Pons (tissue), 1 donor: ENCODE results near the gene TFPI.
A peak's percentile ranks its signal among the peaks of the same experiment; 100 is the strongest.

Experiments
- DNase-seq: peaks from one replicate; pipeline ENCODE4 v3.0.0-alpha.2; 2016; ENCODE audit warnings: low spot score

The TFPI gene

GRCh38 chr2:187461294-187462261 is 92.7 kb downstream of the TFPI start:
- no peak for DNase-seq

DNA sequence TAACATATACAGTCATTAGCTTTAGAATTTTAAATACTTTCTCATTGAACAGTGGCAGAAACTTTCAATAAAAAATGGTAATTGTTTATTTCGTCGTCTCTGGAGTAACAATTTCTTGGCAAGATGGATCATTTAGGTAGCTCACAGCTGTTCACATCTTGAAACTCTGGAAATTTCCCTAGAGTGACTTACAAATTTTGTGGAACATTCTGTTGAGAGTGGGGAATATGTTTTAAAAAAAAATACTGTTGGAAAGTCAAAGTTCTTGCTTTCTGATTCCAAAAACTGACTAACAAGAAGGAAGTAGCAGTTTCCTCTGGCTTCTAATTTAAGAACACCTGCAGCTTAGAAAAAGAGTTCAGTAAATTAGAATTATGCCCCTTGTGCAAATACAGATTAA is 95.0 kb downstream of the TFPI start:
- no peak for DNase-seq

DNA sequence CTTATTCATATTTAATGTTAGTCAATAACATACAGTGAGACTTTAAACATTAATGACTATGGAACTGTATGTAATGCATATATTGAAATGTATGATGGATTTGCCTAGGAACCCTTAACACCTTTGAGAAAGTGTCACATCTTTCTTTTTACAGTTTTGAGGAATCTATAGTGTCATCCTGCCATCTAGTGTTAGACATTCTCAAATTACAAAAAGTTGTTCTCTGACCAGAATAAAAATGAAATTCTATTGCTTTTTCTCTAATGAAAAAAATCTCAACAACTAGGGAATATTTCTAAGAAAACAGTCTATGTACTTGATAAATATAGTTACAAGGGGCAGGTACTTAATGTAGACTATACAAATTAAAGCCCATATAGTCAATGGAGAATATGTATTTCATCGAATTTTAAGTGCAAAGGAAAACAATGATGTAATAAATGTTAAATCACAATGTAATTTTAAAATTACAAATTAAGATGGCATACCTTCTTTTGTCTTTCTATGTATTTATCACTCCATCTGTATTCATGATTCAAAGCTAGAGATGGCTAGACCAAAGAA is 101.1 kb downstream of the TFPI start:
- DNase-seq = peak; percentile 57

DNA sequence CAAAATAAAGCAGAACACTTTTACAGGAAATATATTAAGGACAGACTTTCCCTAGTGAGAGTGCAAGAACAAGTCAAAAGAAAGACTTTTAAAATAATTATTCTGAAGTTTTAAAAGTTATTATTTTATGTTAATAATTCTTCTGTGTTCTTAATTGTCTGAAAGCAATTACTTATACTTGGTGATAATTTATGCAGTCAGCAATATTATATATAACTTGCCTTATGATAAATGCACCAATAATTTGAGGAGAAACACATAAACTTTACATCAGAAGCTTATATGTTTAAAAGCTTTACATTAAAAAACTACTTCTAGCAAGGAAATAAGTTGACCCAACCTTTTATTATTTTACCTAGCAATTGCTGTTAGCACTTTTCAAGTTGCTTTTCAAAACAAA is 102.7 kb downstream of the TFPI start:
- no peak for DNase-seq

GRCh38 chr2:187447336-187447735 is 106.9 kb downstream of the TFPI start:
- no peak for DNase-seq

GRCh38 chr2:187446711-187447110 is 107.5 kb downstream of the TFPI start:
- DNase-seq = no peak

DNA sequence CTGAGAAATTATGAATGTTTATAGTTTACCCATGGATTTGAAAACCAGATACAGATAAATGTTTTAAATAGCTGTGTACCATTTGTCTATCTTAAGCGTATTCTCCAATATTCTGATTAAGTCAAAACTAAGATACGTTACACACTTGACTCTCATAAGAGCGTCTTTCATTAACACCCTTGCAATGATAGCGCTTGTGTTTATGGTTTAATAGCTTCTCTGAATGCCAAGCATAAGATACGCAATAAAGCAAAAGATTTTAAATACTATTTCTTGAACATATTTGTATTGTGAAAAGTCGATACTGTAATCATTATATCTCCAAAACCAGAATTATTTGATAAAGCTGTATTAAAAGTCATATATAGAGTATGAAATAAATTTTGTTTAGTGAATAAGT is 109.2 kb downstream of the TFPI start:
- DNase-seq = no peak

- no peak for DNase-seq
These were observed 111.5 kb downstream of the TFPI start for GRCh38 chr2:187442778-187443177.

GRCh38 chr2:187442378-187442777 is 111.9 kb downstream of the TFPI start:
- DNase-seq = no peak

GRCh38 chr2:187440101-187440675 is 114.0 kb downstream of the TFPI start:
- no peak for DNase-seq

DNA sequence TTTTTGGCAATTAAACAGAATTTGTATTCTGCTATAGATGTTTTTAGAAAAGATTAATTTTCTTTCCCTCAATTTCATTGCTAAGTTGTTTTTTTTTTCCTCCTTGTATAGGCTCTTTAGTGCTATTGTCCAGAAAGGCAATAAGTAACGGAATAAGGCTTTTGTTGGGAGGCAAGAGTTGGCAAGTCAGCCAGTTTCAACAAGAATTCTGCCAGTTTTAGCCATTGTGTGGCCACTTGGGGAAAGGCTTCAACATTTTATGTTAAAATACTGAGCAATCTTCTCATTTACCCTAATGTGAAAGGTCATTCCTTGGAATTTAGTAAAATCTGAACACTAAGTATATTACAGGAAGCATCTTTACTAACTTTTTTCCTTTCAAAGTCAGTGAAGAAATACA is 115.8 kb downstream of the TFPI start:
- DNase-seq = peak; percentile 74

- DNase-seq = no peak
These were observed 118.5 kb downstream of the TFPI start for GRCh38 chr2:187435756-187436155.

- no peak for DNase-seq
These were observed 119.2 kb downstream of the TFPI start for GRCh38 chr2:187435078-187435477.

DNA sequence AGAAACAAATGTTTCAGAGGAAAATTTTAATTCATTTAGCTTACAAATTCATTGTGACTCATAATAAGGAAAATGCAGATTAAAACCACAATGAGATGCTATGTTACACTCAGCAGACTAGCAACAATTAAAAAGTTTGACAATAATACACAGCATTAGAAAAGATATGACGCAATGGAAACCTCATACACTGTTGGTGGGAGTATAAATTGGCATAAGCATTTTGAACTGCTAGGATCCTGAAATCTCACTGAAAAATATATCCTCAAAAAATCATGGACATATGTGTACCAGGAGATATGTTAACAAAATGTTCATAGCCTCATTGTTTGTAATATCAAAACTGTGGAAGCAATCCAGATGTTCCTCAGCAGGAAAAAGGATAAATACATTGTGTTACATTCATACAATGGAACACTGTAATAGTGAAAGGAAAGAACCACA is 119.9 kb downstream of the TFPI start:
- peak; percentile 59 for DNase-seq

GRCh38 chr2:187431911-187432310 is 122.3 kb downstream of the TFPI start:
- DNase-seq = no peak

- no peak for DNase-seq
These were observed 124.2 kb downstream of the TFPI start for GRCh38 chr2:187429989-187430388.

GRCh38 chr2:187424146-187424545 is 130.1 kb downstream of the TFPI start:
- DNase-seq = no peak

GRCh38 chr2:187422282-187422681 is 132.0 kb downstream of the TFPI start:
- DNase-seq = no peak

DNA sequence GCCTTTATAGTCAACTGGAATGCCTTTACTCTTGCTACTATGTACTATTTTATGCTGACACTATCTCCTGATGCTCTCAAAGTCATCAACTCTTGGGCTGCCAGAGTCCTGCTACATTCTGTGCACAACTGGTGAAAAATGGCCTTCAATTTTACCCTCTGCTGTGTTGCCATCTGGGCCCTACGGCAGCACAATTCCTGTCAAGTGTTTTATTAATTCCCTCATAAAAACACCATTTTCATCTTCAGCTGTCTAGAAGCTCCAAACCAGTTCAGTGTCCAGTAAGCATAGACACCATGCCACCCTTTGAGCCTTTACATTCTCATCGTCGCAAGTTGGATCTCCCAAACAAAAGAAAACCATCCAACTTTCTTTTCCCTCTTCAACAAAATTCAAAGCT is 132.7 kb downstream of the TFPI start:
- DNase-seq = no peak

- DNase-seq = no peak
These were observed 134.4 kb downstream of the TFPI start for GRCh38 chr2:187419808-187420207.

GRCh38 chr2:187415449-187415848 is 138.8 kb downstream of the TFPI start:
- no peak for DNase-seq
